Retinal pigment epithelial cell (primary cell): ENCODE data around the gene TTC12.

Experiments used
- DNase-seq: peaks from one replicate; pipeline ENCODE4 v3.0.0-alpha.2; 2010; ENCODE audit warnings: low read depth
- H3K4me3 ChIP-seq: 2 replicates; pipeline ENCODE4 v1.5.1; 2011; ENCODE audit warnings: mild to moderate bottlenecking, low read length, control low read depth, moderate library complexity
- TF ChIP-seq, protein P1 (sequence below): conservative IDR thresholded peaks from 2 replicates; pipeline ENCODE4 v1.5.1; 2011; ENCODE audit warnings: low read depth, low read length, control low read depth, inconsistent platforms

TTC12 gene

GRCh38 chr11:113351068-113351450, 36.7 kb downstream of the TTC12 start:
- no peak for DNase-seq
- TF ChIP-seq, protein P1, sequence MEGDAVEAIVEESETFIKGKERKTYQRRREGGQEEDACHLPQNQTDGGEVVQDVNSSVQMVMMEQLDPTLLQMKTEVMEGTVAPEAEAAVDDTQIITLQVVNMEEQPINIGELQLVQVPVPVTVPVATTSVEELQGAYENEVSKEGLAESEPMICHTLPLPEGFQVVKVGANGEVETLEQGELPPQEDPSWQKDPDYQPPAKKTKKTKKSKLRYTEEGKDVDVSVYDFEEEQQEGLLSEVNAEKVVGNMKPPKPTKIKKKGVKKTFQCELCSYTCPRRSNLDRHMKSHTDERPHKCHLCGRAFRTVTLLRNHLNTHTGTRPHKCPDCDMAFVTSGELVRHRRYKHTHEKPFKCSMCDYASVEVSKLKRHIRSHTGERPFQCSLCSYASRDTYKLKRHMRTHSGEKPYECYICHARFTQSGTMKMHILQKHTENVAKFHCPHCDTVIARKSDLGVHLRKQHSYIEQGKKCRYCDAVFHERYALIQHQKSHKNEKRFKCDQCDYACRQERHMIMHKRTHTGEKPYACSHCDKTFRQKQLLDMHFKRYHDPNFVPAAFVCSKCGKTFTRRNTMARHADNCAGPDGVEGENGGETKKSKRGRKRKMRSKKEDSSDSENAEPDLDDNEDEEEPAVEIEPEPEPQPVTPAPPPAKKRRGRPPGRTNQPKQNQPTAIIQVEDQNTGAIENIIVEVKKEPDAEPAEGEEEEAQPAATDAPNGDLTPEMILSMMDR, result no peak
- H3K4me3 ChIP-seq, result no peak overlapping the region

DNA sequence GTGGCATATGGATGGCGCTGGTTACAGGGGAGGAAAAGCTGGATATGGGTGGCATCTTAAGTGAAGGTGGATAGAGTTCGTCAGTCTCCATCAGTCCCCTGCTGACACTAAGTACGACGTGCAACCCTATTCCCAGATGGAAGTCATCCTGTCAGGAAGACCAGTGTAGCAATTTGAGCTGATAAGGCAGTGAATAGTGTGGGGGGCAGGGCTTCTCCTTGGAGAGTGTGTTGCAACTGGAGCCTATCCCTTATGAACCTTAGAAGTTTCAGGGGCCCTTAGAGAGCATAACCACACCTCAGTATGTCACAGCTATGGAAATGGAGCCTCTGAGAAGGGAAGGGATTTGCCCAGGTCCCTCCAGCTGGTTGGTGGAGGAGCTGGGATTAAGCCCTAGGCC, 37.1 kb downstream of the TTC12 start:
- TF ChIP-seq, protein P1, result no peak
- DNase-seq, result no peak

GRCh38 chr11:113356203-113356602, 41.8 kb downstream of the TTC12 start:
- TF ChIP-seq, protein P1, result no peak
- DNase-seq, result no peak
- no peak overlapping the region for H3K4me3 ChIP-seq

More for the DNA sequence above, 37.1 kb downstream of the TTC12 start:
- H3K4me3 ChIP-seq, result no peak overlapping the region

DNA sequence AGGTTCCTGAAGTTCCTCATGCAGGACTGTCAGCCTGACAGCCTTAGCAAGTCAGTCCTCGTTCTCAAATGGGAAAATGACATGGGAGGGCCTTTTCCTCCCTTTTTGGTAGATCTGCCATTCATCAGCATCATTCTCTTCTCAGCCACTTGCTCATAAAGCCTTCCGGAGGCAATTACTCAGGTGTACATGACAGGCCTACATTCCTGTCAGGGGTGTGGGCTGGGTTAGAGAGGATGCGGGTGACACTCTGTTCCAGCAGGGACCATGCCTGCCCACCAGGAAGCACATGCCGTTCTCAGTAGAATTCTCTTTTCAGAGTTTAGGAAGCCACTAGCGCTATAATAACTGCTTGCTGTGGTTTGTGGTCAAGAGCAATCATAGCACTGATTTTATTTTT, 49.0 kb downstream of the TTC12 start:
- DNase-seq, result no peak
- TF ChIP-seq, protein P1, result no peak
- H3K4me3 ChIP-seq, result no peak overlapping the region

- H3K4me3 ChIP-seq, result no peak overlapping the region
- TF ChIP-seq, protein P1, result no peak
- DNase-seq, result no peak
These were observed 49.7 kb downstream of the TTC12 start for GRCh38 chr11:113363996-113364641.

DNA sequence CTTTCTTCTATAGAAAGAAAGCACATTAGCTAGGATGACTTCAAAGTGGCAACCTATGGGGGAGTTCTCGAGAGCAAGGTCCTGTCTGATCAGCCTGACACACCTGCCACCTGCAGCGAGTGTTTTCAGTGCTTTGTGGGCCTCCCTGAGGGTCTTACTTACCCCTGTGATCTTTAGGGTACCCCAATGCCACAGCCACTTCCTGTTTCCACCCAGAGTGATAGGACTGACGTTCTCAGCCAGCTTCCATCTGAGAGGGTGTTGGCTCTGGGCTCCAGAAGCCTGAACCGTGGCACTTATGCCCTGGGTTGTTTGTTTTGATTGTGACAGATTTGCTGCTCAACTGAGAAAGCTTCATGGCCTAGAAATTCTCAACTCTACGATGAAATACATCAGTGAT, 51.5 kb downstream of the TTC12 start:
- no peak for DNase-seq
- H3K4me3 ChIP-seq, result no peak overlapping the region
- TF ChIP-seq, protein P1, result no peak

DNA sequence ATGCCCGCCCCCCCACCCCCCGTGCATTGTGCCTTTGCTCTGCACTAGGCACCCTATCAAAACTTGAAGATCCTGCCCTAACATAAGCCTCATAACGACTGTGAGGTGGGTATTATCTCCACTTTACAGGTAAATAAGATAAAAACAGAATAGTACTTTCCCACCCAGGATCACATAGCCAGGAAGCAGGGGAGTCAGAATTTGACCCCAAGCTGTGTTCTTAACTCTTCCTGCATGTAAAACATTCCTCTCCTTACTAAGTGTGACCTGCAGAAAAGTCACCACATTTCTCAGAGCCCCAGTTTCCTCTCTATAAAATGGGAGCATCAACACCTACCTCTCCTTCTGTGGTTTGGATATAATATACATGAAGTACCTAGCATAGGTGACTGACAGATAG, 55.0 kb downstream of the TTC12 start:
- H3K4me3 ChIP-seq, result no peak overlapping the region
- TF ChIP-seq, protein P1, result no peak
- DNase-seq, result no peak
